GM19240 (cell line): ENCODE results near the gene FAM167B.
A peak's percentile ranks its signal among the peaks of the same experiment; 100 is the strongest.

Experiments used
- DNase-seq: peaks from one replicate; pipeline ENCODE4 v3.0.0; 2011; ENCODE audit warnings: low spot score; ENCODE audit not compliant: insufficient read length

FAM167B gene

DNA sequence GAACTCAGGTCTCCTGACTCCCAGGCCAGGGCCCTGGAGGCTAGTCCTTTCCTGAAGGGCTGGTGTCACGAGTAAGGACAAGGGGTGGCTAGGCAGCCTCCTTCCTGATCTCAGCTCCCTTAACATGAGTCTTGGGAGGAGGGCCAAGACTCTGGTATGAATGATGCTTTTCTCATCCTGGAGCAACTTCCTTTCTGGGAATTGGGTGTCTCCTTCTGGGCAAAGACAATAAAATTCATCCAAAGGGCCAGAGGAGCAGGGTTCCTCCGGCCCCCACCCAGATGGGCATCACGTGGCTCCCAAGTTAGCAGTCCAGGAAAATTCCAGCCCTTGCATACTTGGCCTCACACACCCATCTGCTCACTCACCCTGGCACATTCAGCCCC, at the start of gene FAM167B:
TSS of gene FAM167B (plus strand) at position 335 of the 386 bp plus-strand sequence. CDS start 200 bp downstream, outside the sequence.
- DNase-seq: no peak

DNA sequence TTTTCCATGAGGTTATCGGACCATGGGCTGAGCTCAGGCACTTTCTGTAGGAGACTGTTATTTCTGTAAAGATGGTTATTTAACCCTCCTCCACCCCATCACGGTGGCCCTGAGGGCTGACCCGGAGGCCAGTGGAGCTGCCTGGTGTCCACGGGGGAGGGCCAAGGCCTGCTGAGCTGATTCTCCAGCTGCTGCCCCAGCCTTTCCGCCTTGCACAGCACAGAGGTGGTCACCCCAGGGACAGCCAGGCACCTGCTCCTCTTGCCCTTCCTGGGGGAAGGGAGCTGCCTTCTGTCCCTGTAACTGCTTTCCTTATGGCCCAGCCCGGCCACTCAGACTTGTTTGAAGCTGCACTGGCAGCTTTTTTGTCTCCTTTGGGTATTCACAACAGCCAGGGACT, 49.2 kb upstream of the FAM167B start:
- DNase-seq: no peak

DNA sequence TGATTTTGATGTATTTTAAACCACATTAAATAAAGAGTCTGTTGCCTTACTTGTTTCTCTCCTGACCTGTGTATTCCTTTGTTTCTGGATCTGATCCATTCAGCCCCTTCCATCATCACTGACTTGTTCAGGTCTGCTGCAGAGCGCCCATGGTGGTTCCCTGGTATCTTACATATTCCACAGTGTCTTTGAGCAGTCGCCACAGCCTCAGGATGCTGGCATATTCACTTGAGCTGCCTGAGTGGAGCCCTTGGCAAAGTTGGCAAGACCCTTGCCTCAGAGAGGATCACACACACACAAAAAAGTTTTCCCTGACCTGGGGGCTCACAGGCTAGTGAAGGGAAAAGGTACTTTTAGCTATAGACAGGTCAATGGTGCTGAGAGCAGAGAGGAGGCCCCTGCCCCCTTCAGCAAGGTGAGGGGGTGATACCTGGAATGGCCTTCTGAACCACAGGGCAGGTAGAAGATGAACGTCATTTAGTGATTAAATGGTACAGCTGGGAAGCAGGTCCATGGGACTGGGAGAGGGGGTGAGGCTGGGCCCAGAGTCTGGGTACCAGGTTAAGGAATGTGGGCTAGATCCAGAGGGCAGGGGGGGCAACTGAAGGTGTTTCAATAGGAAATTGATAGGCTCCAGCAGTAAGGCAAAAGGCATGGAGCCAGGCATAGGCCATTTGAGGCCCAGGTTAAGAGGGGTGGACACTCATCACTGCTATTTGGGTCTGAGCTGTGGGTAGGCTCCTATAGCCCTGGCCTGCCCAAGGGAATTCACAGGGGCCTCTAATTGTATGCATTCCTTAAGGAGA, 48.6 kb upstream of the FAM167B start:
- no peak for DNase-seq

DNA sequence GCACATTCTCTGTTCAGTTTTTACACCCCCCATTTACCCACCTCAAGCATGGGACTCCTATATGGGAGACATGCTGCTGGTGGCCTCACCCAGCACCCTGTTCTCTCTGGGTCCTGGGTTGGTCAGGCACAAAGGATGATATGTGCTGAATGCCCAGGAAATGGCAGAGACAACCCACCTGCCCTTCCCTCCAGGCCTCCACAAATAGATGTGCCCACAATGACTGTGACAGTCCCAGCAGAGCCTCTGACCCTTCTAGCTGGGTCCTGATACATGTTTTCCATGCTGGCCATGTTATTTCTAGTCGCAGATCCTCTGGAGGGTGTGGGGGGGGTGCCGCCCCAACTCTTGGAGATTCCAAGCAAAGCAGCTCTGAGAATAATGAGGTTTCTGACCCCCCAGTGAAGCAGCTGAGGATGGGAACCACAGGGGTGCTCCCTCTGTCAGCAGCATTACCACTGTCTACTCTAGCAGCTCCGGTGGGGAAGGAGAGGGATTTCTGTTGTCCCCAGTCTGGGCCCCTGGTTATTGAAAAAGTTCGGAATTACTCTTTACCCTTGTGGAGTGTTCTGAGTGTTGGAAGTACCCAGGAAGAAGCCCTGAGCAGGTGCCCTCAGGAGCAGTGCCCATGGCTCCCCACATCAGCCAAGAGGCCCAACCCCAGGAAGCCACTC, 47.8 kb upstream of the FAM167B start:
- DNase-seq: no peak

DNA sequence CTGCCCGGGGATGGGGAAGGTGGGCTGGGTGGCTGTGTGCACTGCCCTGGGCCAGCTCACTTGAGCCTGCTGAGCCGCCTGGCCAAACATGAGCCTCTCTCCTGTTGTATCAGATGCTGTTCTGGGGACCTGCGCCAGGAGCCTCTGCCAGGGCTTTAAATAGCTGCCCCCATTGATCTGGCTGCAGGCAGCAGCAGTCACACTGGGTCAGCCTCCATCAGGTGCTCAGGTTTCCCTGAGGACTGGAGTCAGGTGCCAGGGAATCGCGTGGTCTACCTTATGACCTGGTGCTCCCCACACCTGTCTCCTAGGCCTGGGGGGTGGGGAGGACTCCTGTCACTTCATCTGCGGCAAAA, 47.3 kb upstream of the FAM167B start:
- no peak for DNase-seq

DNA sequence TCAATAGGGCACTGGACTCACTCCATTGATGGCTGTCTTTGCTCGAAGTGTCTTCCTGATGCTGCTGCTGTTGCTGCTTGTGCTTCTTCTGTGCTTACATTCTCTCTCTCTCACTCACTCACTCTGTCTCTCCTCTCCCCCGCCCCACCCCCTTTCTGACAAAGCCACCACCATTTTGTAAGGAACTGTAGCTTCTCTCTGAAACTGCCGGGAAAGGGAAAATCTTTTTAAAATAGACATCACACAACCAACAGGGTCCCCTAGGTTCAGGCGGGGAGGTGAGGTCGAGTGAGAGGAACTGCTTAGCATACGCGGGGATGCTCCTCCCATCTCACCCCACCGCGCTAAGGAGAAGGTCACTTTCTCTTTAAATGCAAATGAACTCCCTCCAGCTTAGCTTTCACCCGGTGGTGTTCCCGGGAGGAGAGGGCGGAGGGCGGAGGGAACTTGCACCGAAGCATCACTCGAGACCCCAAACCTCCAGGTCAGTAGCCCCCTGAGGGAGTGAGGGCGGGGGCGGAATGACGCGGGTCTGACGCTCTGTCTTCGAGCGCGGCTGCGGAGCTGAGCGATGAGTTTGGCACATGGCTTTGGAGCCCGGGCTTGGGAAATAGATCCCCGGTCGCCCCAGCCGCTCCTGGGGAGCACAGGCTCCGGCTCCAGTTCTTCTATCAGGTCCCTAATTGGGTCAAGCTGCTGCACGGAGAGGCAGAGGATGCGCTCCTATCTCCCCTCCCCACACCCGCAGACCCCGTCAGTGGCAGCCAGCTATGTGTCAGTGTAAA, 46.6 kb upstream of the FAM167B start, which contains the start of gene CCDC28B:
TSS of gene CCDC28B (plus strand) at position 370 of the 785 bp plus-strand sequence. CDS start 1,341 bp downstream, outside the sequence.
- no peak for DNase-seq

DNA sequence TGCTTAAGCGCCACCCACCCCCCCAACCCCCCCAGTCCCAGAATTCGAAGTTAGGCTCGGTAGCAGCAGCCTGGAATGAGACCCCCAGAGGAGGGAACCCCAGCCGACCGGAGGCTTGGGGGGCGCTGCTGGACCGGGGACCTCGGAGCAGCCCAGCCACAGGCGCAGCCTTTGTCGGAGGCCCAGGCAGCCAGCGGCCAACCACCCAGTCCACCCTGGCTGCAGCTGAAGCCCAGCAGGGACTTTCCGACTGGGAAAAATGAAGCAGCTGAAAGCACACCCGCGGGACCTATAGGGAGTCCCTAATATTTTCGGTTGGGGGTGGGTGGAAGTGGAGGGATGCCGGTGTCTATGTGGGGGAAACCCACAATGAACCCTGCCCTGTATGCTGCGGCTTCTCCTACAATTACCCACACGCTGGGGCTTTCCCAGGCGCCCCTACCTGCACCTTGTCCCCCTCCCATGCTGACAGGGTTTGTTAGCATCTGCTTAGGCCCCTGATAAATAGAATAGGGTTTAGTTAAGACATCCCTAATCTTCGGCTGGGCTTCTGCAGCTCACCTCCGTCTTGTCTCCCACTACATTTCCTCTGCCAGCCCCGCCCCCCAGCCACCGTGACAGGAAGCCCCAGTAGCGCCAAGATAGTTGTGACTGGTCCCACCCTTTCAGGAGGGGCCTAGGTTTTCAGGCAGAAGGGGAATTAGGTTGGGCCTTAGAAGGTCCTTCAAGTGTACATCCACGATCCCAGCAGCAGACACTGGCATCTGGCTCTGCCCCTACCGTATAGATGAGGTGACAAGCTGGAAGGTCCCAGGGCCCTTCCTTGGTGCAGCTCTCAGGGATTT, 45.8 kb upstream of the FAM167B start:
- no peak for DNase-seq

DNA sequence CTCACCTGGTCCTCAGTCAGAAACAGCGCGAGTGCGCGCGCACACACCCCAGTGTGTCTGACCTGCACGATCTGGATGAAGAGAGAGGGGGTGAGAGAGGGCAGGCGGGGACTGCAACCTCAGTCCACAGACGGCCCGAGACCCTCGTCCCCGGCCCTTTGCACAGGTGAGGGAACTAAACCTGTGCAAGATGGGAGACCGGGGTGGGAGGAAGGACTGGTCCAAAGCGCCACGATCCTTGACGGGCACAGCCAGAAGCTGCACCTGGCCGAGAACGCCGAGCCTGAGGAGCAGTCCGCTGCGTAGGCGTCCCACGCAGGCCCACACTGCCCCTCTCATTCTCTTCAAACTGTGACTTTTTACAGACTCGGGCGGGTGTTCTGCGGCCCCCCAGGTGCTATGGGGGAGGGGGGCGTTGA, 42.1 kb upstream of the FAM167B start:
- no peak for DNase-seq

DNA sequence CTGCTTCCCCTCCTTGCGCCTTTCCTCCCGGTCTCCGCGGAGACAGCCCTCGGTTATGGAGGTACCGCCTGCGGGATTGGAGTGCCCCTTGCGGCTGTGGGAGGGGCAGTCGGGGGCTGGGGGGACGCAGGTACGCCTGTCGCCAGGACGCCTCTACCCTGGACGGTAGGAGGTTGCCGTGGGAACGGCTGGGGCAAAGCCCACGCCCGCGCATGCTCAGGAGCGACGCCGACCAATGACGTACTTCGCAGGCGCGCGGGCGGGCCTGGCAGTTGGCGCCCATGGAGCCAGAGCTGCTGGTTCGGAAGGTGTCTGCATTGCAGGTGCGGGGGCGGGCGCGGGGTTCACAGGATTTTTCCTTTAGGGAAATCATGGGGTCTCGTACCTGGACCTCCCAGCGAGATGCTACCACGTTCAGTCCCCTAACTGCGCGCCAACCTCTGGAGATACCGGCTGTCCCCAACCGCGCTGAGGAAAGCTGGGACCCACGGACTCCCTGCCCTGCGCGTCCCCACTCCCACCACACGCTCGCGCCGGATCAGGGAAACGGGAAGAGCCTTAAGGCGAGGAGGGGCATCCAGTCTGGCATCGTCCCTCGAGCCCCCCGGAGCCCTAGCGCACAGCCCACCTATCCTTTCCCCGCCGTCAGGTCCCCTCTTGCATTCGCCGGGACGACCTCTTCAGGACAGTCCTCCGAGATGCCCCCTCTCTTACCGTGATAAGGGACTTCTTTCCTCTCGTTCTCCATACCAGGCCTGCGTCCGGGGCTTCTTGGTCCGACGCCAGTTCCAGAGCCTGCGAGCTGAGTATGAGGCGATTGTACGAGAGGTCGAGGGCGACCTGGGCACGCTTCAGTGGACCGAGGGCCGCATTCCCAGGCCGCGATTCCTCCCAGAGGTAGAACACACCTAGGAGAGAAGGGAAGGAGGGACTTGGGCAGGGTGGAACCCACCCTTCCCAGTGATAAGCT, 41.3 kb upstream of the FAM167B start, which contains the start of gene IQCC:
TSS of gene IQCC (plus strand) at position 271 of the 970 bp plus-strand sequence. CDS start at position 282, 11 bp downstream.
- peak; percentile 64 for DNase-seq

DNA sequence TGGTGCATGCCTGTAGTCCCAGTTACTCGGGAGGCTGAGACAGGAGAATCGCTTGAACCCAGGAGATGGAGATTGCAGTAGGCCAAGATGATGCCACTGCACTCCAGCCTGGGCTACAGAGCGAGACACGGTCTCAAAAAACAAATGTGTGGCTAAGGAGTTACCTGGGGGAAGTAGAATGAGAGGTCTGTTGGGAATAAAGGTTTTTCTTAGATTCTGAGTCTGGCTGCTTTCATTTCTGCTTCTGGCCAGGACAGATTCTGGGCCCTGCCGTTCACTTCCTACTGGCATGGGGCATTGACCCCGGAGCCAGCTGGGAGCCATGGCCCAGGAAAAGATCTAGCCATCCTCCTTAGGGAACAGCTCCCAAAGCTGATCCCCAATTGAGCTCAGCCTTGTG, 38.6 kb upstream of the FAM167B start:
- DNase-seq: no peak

DNA sequence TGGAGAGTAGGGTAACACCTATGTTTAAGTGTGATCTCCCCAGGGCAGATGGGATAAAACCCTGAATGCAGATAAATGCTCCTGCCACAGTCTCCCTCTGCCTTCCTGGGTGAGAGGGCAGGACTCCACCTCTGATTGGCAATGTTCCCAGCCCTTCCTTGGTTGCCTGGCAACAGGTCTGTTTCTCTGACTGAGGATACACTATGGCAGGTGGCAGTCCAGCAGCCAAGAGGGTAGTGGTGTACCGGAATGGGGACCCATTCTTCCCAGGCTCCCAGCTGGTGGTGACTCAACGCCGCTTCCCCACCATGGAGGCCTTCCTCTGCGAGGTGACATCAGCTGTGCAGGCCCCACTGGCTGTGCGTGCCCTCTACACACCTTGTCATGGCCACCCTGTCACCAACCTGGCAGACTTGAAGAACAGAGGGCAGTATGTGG, 38.1 kb upstream of the FAM167B start, which contains the start of gene DCDC2B:
TSS of gene DCDC2B (plus strand) at position 199 of the 438 bp plus-strand sequence. CDS start at position 204, 5 bp downstream.
- no peak for DNase-seq

DNA sequence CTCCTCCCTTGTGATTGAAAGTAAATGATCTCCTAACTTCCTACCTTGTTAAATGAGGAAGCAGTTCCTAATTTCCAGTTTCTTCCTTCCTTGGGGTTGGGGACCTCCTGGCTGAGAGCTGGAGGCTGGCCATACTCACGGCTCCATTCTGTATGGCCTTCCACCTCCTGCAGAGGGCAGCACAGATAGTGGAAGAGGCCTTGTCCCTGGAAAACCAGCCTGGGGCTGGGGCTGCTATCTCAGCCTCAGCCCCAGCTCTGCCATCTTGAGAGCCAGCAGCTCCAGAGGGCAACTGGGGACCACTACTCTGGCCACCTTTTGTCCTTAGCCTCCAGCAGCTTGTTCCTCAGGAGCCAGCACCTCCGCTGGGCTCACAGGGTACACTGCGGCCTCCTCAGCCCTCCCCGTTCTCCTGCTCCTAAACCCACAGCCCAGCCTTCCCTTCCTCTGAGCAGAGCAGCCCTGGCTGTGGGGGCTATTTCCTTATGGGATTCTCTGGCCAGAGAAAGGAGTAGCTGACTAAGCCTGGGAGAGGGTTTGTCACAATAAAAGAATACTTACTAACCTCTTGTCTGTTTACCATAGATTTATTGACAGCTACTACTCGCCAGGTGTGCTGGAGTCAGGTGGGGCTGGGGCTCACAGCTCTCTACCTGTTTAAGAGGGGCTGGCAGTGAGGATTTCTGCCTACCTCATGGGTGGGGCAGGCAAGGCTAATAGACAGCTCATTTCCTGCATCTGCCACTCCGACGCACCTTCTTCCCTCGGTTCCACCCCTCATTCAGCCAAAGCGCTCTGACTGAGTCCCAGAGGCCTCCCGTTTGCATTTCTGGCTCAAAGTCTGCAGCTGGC, 31.2 kb upstream of the FAM167B start:
- peak; percentile 50 for DNase-seq

DNA sequence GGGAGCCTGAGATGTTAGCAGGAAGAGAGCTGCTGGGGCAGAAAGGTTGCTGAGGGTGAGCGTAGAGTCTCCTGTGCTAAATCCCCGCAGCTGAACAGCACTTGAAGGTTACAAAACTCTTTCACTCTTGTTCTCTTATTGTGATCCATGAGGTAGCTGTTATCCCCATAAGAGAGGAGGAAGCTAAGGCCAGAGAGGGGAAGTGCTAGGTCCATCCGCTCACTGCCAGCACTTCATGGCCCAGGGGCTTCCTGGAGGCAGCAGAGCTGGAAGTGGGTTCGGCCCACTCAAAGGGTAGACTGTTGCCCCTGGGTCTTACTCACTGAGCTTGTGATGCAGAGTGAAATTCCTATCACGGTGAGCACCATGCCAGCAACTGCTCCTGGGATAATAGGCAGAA, 30.5 kb upstream of the FAM167B start:
- DNase-seq: no peak

DNA sequence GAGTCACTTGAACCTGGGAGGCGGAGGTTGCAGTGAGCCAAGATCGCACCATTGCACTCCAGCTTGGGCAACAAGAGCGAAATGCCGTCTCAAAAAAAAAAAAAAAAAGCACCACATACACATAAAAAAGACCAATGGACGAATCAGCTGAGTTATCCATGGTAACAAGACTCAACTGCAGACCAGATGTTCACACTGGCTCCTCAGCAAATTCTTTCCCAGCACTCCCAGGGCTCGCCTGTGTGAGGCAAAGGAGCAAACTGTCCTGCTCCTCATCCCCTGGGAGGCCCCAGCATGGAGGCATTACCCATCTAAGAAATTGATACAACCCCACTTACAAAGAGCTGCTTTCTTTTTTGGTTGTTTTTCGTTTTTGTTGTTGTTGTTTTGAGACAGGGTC, 28.0 kb upstream of the FAM167B start:
- DNase-seq: no peak

DNA sequence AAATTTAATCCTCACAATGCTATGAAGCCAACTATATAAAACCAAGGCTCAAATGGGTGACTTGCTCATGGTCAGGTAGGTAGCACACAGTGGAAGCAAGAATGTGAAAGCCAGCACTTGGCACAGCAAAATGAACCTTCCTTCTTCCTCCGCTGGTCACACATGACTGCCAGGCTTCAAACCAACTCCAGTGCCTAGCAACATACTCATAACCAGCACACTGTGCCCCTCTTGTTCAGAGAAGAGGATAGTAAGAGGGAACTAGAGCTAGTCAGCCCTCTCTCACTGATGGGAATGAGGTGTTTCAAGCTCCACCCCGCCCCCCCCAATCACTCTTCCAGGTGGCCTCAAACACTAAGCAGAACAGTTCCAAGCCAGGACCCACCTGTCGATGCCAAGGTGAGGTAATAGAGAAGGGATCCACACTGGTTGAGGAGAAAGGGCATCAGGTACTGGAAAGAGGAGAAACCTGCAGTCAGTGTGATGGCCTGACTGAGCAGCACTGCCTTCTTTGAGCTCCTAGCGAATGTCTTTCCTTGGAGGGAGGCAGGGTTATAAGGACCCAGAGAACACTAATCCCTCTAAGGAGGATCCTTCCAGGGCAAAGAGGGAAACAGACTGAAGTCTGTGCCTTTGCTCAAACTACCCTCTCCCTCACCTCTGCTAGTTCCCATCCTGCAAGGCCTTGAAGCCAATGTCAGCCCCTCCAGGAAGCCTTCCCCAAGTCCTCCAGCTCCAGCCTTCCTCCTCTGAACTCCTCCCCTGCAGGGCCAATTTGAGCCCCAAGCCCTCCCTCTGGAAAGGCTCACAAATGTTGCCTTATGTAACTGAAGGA, 26.1 kb upstream of the FAM167B start:
- no peak for DNase-seq

DNA sequence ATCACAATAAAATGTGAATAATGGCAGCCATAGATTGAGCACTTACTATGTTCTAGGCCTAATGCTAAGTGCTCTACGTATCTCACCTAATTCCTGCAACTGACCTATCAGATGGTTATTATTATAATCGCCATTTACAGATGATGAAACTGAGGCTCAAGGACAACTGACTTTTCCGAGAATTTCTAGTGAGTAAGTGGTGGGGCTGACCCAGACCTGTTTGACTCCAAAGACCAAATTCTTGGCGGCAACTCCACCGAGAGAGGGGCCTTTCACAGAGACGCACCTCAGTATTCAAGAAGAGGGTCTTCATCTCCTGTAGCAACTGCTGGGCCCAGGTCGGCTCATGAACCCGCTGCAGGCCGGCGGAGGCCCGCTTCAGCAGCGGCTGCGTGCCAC, 25.4 kb upstream of the FAM167B start:
- no peak for DNase-seq

DNA sequence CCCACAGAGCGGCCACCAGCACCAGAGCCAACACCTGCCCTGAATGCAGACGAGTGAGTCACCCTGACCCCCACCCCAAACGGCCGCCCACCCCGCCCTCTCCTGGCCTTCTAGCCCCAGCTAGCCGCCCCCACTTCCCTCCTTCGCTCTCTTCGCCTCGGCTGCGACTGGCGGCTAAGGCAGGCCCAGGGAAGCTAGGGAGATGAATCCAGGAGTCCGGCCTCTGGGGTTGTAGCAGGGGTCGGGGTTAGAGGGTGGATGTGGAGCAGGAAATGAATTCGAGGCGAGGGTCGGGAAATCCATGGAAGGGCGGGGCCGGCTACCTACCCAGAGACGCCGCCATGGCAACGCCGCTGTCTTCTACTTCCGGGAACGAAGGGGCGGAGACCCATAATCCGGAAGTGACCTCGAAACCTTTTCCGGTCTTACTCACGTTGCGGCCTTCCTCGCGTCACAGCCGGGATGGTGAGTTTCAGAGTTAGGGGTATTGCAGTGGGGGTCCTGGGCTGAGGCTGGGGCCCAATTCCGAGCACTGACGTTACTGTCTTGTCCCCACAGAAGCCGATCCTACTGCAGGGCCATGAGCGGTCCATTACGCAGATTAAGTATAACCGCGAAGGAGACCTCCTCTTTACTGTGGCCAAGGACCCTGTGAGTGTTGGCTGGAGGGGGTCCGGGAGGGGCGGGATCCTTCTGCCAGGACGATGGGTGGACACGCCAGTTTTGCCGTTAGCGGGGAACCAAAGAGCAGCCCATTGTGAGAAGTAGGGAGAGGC, 24.9 kb upstream of the FAM167B start, which contains the start of the genes EIF3I and TMEM234:
TSS of gene EIF3I (plus strand) at position 428 of the 776 bp plus-strand sequence. CDS start at position 463, 35 bp downstream.
TSS of gene TMEM234 (minus strand) at position 374 of the 776 bp plus-strand sequence. CDS start at position 343, 31 bp downstream.
- peak; percentile 96 for DNase-seq
